ENCODE results near the gene KLHL33.

KLHL33 gene

DNA sequence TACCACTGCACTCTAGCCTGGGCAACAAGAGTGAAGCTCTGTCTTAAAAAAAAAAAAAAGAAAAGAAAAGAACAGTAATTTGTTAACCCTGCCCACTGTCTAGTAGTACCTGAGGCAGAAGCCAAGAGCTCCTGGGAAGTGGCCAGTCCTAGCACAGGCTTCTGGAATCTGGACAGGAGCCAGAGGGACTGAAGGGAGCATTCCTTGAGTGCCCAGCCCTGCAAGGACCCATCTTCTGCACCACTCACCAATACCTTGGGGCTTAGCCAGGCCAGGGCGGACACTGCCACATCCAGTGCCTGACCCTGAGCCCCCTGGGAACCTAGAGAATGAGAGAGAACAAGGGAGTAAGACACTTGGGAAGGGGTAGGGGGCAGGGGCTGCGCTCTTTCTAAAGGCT lies 58.8 kb downstream of the KLHL33 start:
- FAIRE-seq (no peak), DNase-seq (ENCODE audit: insufficient read length, low spot score) (no peak)
- TF ChIP-seq POLR2AphosphoS5 (IDR thresholded peaks at IDR 0.05; ENCODE audit: low read depth, low read length) (no peak), PAX5 (IDR thresholded peaks at IDR 0.05; ENCODE audit: insufficient read depth, low read length, severe bottlenecking) (no peak), TAF1 (IDR thresholded peaks at IDR 0.05; ENCODE audit: low read depth, low read length) (no peak), SPI1 (IDR thresholded peaks at IDR 0.05; ENCODE audit: low read depth, low read length) (no peak), POLR2A (IDR thresholded peaks at IDR 0.05; ENCODE audit: low read depth, low read length) (no peak), POU2F2 (IDR thresholded peaks at IDR 0.05; ENCODE audit: low read depth, low read length) (no peak)

- DNase-seq (ENCODE audit: insufficient read length, low spot score): no peak
- FAIRE-seq: no peak
- TF ChIP-seq TAF1 (IDR thresholded peaks at IDR 0.05; ENCODE audit: low read depth, low read length) (no peak), POU2F2 (IDR thresholded peaks at IDR 0.05; ENCODE audit: low read depth, low read length) (no peak), POLR2AphosphoS5 (IDR thresholded peaks at IDR 0.05; ENCODE audit: low read depth, low read length) (no peak), PAX5 (IDR thresholded peaks at IDR 0.05; ENCODE audit: insufficient read depth, low read length, severe bottlenecking) (no peak), SPI1 (IDR thresholded peaks at IDR 0.05; ENCODE audit: low read depth, low read length) (no peak)
Measured at GRCh38 chr14:20376071-20376588, 59.8 kb downstream of the KLHL33 start.

Measured in GM12891 (cell line).